Keratinocyte (primary cell): ENCODE results near the gene LTF.

ENCODE experiments used
- CTCF ChIP-seq, 3 experiments: IDR thresholded peaks in 1 of 3; conservative IDR thresholded peaks in 1 of 3; optimal IDR thresholded peaks in 1 of 3; 2 replicates in 2 of 3; 3 replicates in 1 of 3; pipeline versions ENCODE3 to v1.5.1; 2011; ENCODE audit warnings: low read length in 3 of 3, mild to moderate bottlenecking in 3 of 3, moderate library complexity in 2 of 3, control low read depth in 1 of 3, inconsistent platforms in 1 of 3; ENCODE audit not compliant: insufficient read depth in 2 of 3; ENCODE audit errors: extremely low read depth in 1 of 3
- EZH2 ChIP-seq: IDR thresholded peaks from one replicate; pipeline ENCODE4 v1.6.1; 2012; ENCODE audit warnings: inconsistent platforms, mild to moderate bottlenecking, low read length, moderate library complexity

- TF ChIP-seq CTCF (optimal IDR thresholded peaks at IDR 0.05 in 1 of 3, IDR thresholded peaks at IDR 0.05 in 1 of 3, conservative IDR thresholded peaks at IDR 0.05 in 1 of 3; ENCODE audit: extremely low read depth in 1 of 3, insufficient read depth in 2 of 3, low read length in 3 of 3) (no peak), EZH2 (no peak)
Measured at GRCh38 chr3:46397111-46397510, 67.6 kb downstream of the LTF start.
